ENCODE data around the gene DOCK7. TPM values are rescaled to one million over a fixed set of nuclear protein-coding genes. Genes with fewer than 3 reads are reported as not detected.

DOCK7 gene
- total and polyA plus RNA-seq, 2 of the 13 experiments (the other 11 are each of a cell fraction or from before 2014, with no cell fraction given): 45.7 to 67.2 TPM

DNA sequence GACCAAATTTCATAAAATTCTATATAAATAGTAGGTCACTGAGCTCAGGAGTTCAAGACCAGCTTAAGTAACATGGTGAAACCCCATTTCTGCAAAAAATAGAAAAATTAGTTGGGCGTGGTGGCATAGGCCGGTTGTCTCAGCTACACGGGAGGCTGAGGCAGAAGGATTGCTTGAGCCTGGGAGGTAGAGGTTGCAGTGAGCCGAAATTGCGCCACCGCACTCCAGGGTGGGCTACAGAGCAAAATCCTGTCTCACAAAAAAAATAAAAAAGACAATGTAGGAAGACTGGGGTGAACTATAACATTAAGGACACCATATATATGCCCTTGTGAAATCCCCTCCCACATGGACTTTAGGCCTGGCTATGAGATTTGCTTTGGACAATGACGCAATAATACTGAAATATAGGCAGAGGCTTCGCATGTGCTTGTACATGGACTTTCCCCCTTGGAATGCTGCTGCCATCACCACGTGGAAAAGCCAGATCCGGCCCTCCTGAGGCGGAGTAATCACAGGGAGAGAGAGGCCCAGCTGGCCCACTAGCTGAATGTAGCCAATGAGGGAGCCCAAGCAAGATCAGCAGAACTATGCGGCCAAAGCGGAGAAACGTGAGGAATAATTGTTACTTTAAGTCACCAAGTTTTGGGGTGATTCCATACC is 264.5 kb downstream of the DOCK7 start (continued):
- TF ChIP-seq ZNF567 (CRISPR knock-in tag; IDR thresholded peaks at IDR 0.05; ENCODE audit: borderline replicate concordance) (no peak), SMYD3 (CRISPR knock-in tag; IDR thresholded peaks at IDR 0.05) (peak; percentile 94), MED8 (CRISPR knock-in tag; IDR thresholded peaks at IDR 0.05; ENCODE audit: insufficient replicate concordance) (peak; percentile 59), TCF12 (IDR thresholded peaks at IDR 0.05) (no peak), TCF12 (CRISPR knock-in tag; IDR thresholded peaks at IDR 0.05) (no peak), FOSL1 (CRISPR knock-in tag; IDR thresholded peaks at IDR 0.05; ENCODE audit: borderline replicate concordance) (0 out of 2 replicates have a peak, but pooled peaks have one; percentile 3), BHLHE40 (IDR thresholded peaks at IDR 0.05; ENCODE audit: low read length) (peak; percentile 82), ZMAT3 (CRISPR knock-in tag; conservative IDR thresholded peaks at IDR 0.05) (0 out of 2 replicates have a peak, but pooled peaks have one; percentile 54), MAFK (conservative IDR thresholded peaks at IDR 0.05 in 1 of 2, IDR thresholded peaks at IDR 0.05 in 1 of 2; ENCODE audit: low read length in 2 of 2) (peak; percentile 22 to 55; a peak in 2 of 4 replicates), NFYB (CRISPR knock-in tag; IDR thresholded peaks at IDR 0.05) (peak; percentile 60), ZNF577 (CRISPR knock-in tag; IDR thresholded peaks at IDR 0.05; ENCODE audit: borderline replicate concordance, low read depth) (no peak), THAP8 (CRISPR knock-in tag; IDR thresholded peaks at IDR 0.05; ENCODE audit: borderline replicate concordance) (0 out of 2 replicates have a peak, but pooled peaks have one; percentile 21), ELF4 (CRISPR knock-in tag; IDR thresholded peaks at IDR 0.05; ENCODE audit: borderline replicate concordance) (0 out of 2 replicates have a peak, but pooled peaks have one; percentile 30), ZNF564 (CRISPR knock-in tag; IDR thresholded peaks at IDR 0.05) (peak; percentile 66; the same call in 1 of the 2 replicates), PITX1 (CRISPR knock-in tag; IDR thresholded peaks at IDR 0.05) (peak; percentile 90), TGIF2 (CRISPR knock-in tag; IDR thresholded peaks at IDR 0.05) (peak; percentile 43; the same call in 1 of the 2 replicates), FOXP1 (IDR thresholded peaks at IDR 0.05) (no peak), FOXP1 (CRISPR knock-in tag; IDR thresholded peaks at IDR 0.05) (peak; percentile 22; the same call in 1 of the 2 replicates), SALL2 (CRISPR knock-in tag; IDR thresholded peaks at IDR 0.05) (peak; percentile 84), ZFP37 (CRISPR knock-in tag; IDR thresholded peaks at IDR 0.05; ENCODE audit: borderline replicate concordance) (peak; percentile 86; the same call in 1 of the 2 replicates), TSC22D2 (CRISPR knock-in tag; IDR thresholded peaks at IDR 0.05; ENCODE audit: borderline replicate concordance) (peak; percentile 23; the same call in 1 of the 2 replicates)
- TF ChIP-seq, protein P1, sequence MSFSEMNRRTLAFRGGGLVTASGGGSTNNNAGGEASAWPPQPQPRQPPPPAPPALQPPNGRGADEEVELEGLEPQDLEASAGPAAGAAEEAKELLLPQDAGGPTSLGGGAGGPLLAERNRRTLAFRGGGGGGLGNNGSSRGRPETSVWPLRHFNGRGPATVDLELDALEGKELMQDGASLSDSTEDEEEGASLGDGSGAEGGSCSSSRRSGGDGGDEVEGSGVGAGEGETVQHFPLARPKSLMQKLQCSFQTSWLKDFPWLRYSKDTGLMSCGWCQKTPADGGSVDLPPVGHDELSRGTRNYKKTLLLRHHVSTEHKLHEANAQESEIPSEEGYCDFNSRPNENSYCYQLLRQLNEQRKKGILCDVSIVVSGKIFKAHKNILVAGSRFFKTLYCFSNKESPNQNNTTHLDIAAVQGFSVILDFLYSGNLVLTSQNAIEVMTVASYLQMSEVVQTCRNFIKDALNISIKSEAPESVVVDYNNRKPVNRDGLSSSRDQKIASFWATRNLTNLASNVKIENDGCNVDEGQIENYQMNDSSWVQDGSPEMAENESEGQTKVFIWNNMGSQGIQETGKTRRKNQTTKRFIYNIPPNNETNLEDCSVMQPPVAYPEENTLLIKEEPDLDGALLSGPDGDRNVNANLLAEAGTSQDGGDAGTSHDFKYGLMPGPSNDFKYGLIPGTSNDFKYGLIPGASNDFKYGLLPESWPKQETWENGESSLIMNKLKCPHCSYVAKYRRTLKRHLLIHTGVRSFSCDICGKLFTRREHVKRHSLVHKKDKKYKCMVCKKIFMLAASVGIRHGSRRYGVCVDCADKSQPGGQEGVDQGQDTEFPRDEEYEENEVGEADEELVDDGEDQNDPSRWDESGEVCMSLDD (CRISPR knock-in tag; IDR thresholded peaks at IDR 0.05; ENCODE audit: borderline replicate concordance): 0 out of 2 replicates have a peak, but pooled peaks have one; percentile 30
- TF ChIP-seq, protein P2, sequence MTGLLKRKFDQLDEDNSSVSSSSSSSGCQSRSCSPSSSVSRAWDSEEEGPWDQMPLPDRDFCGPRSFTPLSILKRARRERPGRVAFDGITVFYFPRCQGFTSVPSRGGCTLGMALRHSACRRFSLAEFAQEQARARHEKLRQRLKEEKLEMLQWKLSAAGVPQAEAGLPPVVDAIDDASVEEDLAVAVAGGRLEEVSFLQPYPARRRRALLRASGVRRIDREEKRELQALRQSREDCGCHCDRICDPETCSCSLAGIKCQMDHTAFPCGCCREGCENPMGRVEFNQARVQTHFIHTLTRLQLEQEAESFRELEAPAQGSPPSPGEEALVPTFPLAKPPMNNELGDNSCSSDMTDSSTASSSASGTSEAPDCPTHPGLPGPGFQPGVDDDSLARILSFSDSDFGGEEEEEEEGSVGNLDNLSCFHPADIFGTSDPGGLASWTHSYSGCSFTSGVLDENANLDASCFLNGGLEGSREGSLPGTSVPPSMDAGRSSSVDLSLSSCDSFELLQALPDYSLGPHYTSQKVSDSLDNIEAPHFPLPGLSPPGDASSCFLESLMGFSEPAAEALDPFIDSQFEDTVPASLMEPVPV (CRISPR knock-in tag; IDR thresholded peaks at IDR 0.05): peak; percentile 62; the same call in 1 of the 2 replicates
- TF ChIP-seq, protein P3, sequence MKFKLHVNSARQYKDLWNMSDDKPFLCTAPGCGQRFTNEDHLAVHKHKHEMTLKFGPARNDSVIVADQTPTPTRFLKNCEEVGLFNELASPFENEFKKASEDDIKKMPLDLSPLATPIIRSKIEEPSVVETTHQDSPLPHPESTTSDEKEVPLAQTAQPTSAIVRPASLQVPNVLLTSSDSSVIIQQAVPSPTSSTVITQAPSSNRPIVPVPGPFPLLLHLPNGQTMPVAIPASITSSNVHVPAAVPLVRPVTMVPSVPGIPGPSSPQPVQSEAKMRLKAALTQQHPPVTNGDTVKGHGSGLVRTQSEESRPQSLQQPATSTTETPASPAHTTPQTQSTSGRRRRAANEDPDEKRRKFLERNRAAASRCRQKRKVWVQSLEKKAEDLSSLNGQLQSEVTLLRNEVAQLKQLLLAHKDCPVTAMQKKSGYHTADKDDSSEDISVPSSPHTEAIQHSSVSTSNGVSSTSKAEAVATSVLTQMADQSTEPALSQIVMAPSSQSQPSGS (CRISPR knock-in tag; IDR thresholded peaks at IDR 0.05): peak; percentile 96

Measured in HepG2 (cell line).